GM23338 (cell line): Measurements from ENCODE around the gene TPCN2. TPM values are rescaled to one million over a fixed set of nuclear protein-coding genes. Genes with fewer than 3 reads are reported as not detected.

ENCODE experiments used
- ATAC-seq: fragments of 200-7000 bp; cut with Tn5 transposase; 3 replicates; pipeline ENCODE4 v1.9.1; 2020
- DNase-seq: peaks from one replicate; pipeline ENCODE4 v3.0.0-alpha.2; 2015; ENCODE audit warnings: low spot score
- H2AFZ ChIP-seq: fragments of 200-600 bp; sonication (generic); 2 replicates; pipeline ENCODE4 v1.8.0; 2016; ENCODE audit warnings: antibody characterized with exemption, mild to moderate bottlenecking, moderate library complexity
- H3F3A ChIP-seq: fragments of 200-600 bp; sonication (generic); replicated peaks from 2 replicates; pipeline ENCODE4 v1.8.0; 2017; ENCODE audit warnings: antibody characterized with exemption, mixed run types, low read depth
- H3K27ac ChIP-seq: fragments of 200-600 bp; sonication (generic); 2 replicates; pipeline ENCODE4 v1.6.1; 2016; ENCODE audit warnings: low read depth
- H3K27me3 ChIP-seq: fragments of 200-600 bp; sonication (generic); 2 replicates; pipeline ENCODE4 v1.8.0; 2016; ENCODE audit warnings: mild to moderate bottlenecking, mixed run types, moderate library complexity; ENCODE audit not compliant: insufficient read depth
- H3K36me3 ChIP-seq: fragments of 200-600 bp; sonication (generic); 2 replicates; pipeline ENCODE4 v1.8.0; 2016; ENCODE audit warnings: mild to moderate bottlenecking; ENCODE audit not compliant: insufficient read depth
- H3K4me1 ChIP-seq: fragments of 200-600 bp; sonication (generic); 2 replicates; pipeline ENCODE4 v1.8.0; 2016; ENCODE audit warnings: mild to moderate bottlenecking, moderate library complexity; ENCODE audit not compliant: insufficient read depth
- H3K4me2 ChIP-seq: fragments of 200-600 bp; sonication (generic); 2 replicates; pipeline ENCODE4 v1.7.1; 2017; ENCODE audit warnings: mixed run types
- H3K4me3 ChIP-seq: fragments of 200-600 bp; sonication (generic); 2 replicates; pipeline ENCODE4 v1.6.1; 2016; ENCODE audit warnings: mixed run types
- H3K79me2 ChIP-seq: fragments of 200-600 bp; sonication (generic); replicated peaks from 2 replicates; pipeline ENCODE4 v1.8.0; 2017; ENCODE audit warnings: mild to moderate bottlenecking; ENCODE audit not compliant: insufficient read depth
- H3K9me2 ChIP-seq: fragments of 200-600 bp; sonication (generic); 2 replicates; pipeline ENCODE4 v1.8.0; 2017; ENCODE audit not compliant: insufficient read depth
- H4K20me1 ChIP-seq: fragments of 200-600 bp; sonication (generic); replicated peaks from 2 replicates; pipeline ENCODE4 v1.8.0; 2017; ENCODE audit warnings: mild to moderate bottlenecking; ENCODE audit not compliant: insufficient read depth
- H3K27ac Mint-ChIP-seq: 2 replicates; pipeline ENCODE4 v1.8.0; 2020; ENCODE audit warnings: inconsistent platforms, mild to moderate bottlenecking, moderate library complexity, mixed read lengths
- H3K27me3 Mint-ChIP-seq: 3 replicates; pipeline ENCODE4 v1.8.0; 2022; ENCODE audit warnings: low read depth, mild to moderate bottlenecking, moderate library complexity, mixed read lengths, inconsistent platforms; ENCODE audit not compliant: insufficient read depth, poor library complexity
- H3K36me3 Mint-ChIP-seq: 3 replicates; pipeline ENCODE4 v1.8.0; 2021; ENCODE audit warnings: low read depth, mild to moderate bottlenecking, inconsistent platforms, moderate library complexity, mixed read lengths
- H3K4me1 Mint-ChIP-seq: 3 replicates; pipeline ENCODE4 v1.8.0; 2020; ENCODE audit warnings: mild to moderate bottlenecking, inconsistent platforms, mixed read lengths
- H3K4me3 Mint-ChIP-seq: 3 replicates; pipeline ENCODE4 v1.8.0; 2021; ENCODE audit warnings: moderate library complexity, mild to moderate bottlenecking, inconsistent platforms, mixed read lengths
- H3K9me3 Mint-ChIP-seq: 3 replicates; pipeline ENCODE4 v1.8.0; 2020; ENCODE audit warnings: moderate library complexity, mild to moderate bottlenecking, inconsistent platforms, mixed read lengths
- CREB1 ChIP-seq: fragments of 250-450 bp; sonication (Bioruptor Pico); IDR thresholded peaks from 2 replicates; pipeline ENCODE4 v1.5.0; 2020; ENCODE audit warnings: low read depth, mild to moderate bottlenecking, moderate library complexity
- CTCF ChIP-seq, 2 experiments: fragments of 200-600 bp in 1 of 2; sonication (generic) in 1 of 2; conservative IDR thresholded peaks; 2 replicates each; pipeline versions ENCODE4 v1.5.1 to v1.6.1; 2016 to 2017; ENCODE audit warnings: antibody characterized with exemption in 2 of 2, low read depth in 2 of 2, mild to moderate bottlenecking in 2 of 2, moderate library complexity in 1 of 2
- ETS1 ChIP-seq: IDR thresholded peaks from 2 replicates; pipeline ENCODE4 v1.6.1; 2016; ENCODE audit warnings: antibody characterized with exemption
- EZH2phosphoT487 ChIP-seq: fragments of 200-600 bp; sonication (generic); IDR thresholded peaks from one replicate; pipeline ENCODE4 v1.8.1; 2018; ENCODE audit warnings: antibody characterized with exemption; ENCODE audit not compliant: unreplicated experiment
- JUNB ChIP-seq: IDR thresholded peaks from one replicate; pipeline ENCODE4 v1.6.1; 2016; ENCODE audit warnings: antibody characterized with exemption; ENCODE audit not compliant: unreplicated experiment
- NANOG ChIP-seq: IDR thresholded peaks from 2 replicates; pipeline ENCODE4 v1.6.1; 2016; ENCODE audit warnings: antibody characterized with exemption, borderline replicate concordance
- POLR2AphosphoS5 ChIP-seq: IDR thresholded peaks from 2 replicates; pipeline ENCODE4 v1.6.1; 2016; ENCODE audit warnings: antibody characterized with exemption, low read depth
- REST ChIP-seq: IDR thresholded peaks from one replicate; pipeline ENCODE4 v1.6.1; 2018; ENCODE audit warnings: antibody characterized with exemption; ENCODE audit not compliant: unreplicated experiment
- STAT1 ChIP-seq: IDR thresholded peaks from one replicate; pipeline ENCODE4 v1.6.1; 2016; ENCODE audit warnings: antibody characterized with exemption; ENCODE audit not compliant: unreplicated experiment
- ZNF114 ChIP-seq: fragments of 250-450 bp; sonication (Bioruptor Pico); IDR thresholded peaks from 2 replicates; pipeline ENCODE4 v1.5.0; 2020; ENCODE audit warnings: mild to moderate bottlenecking, moderate library complexity
- ZNF331 ChIP-seq: fragments of 250-450 bp; sonication (Bioruptor Pico); IDR thresholded peaks from 2 replicates; pipeline ENCODE4 v1.5.0; 2020; ENCODE audit warnings: low read depth, mild to moderate bottlenecking, moderate library complexity
- polyA plus RNA-seq: library from polyadenylated mRNA; unstranded; fragments of >200 nt; fragmentation: Nextera tagmentation; extraction: Ambion mirVana; gene quantifications from 2 replicates; pipeline ENCODE4 v1.2.1, GENCODE V29; 2016
- total RNA-seq: library from RNA; depleted of rRNA; stranded (reverse); fragments of >200 nt; shearing (Covaris generic); gene quantifications from 2 replicates; pipeline ENCODE4 v1.2.3, GENCODE V29; 2014

TPCN2 gene
- total and polyA plus RNA-seq, 2 experiments from 2014 or later = 5.8 to 14.7 TPM

- TF ChIP-seq STAT1 = no peak
- no peak for TF ChIP-seq JUNB
- TF ChIP-seq EZH2phosphoT487 = no peak
- TF ChIP-seq ZNF114 (CRISPR knock-in tag) = no peak
- TF ChIP-seq NANOG = no peak
These were observed 11.3 kb downstream of the TPCN2 start (continued) for GRCh38 chr11:69059985-69060384.

GRCh38 chr11:69060806-69061712, 12.3 kb downstream of the TPCN2 start:
- Mint-ChIP-seq H3K4me1 (no peaks in the 10 kb centered on the region; the same call in 2 of the 3 replicates), H3K4me3 (no peak overlapping the region), H3K27me3 (peaks cover 7% of the 10 kb centered on the region), H3K27ac (no peak overlapping the region), H3K36me3 (no peaks in the 10 kb centered on the region; the same call in 1 of the 3 replicates), H3K9me3 (no peaks in the 10 kb centered on the region)
- Histone ChIP-seq H3K4me3 (no peak overlapping the region), H3K4me2 (no peak overlapping the region), H3K79me2 (peaks cover 4% of the 10 kb centered on the region; the same call in 1 of the 2 replicates), H3K4me1 (no peaks in the 10 kb centered on the region), H3K27ac (no peak overlapping the region), H3K27me3 (no peaks in the 10 kb centered on the region), H2AFZ (no peak overlapping the region), H3K36me3 (no peaks in the 10 kb centered on the region), H3K9me2 (no peaks in the 10 kb centered on the region), H3F3A (no peaks in the 10 kb centered on the region), H4K20me1 (no peaks in the 10 kb centered on the region)
- DNase-seq (no peak), ATAC-seq (no peak)
- TF ChIP-seq REST = no peak
- peak in 1 of 2 experiments; percentile 16; a peak in 1 of 4 replicates for TF ChIP-seq CTCF (conservative IDR thresholded peaks at IDR 0.05; ENCODE audit: low read depth in 2 of 2)
- no peak for TF ChIP-seq CREB1 (CRISPR knock-in tag)
- no peak for TF ChIP-seq ETS1
- no peak for TF ChIP-seq POLR2AphosphoS5
- no peak for TF ChIP-seq ZNF331
- no peak for TF ChIP-seq EZH2phosphoT487
- TF ChIP-seq JUNB = no peak
